Mammary epithelial cell (primary cell): ENCODE data around the gene VEZF1.

Source experiments
- CTCF ChIP-seq, 2 donors: IDR thresholded peaks in 1 of 2; conservative IDR thresholded peaks in 1 of 2; 2 replicates each; pipeline ENCODE4 v1.5.1; 2011 to 2012; ENCODE audit warnings: inconsistent platforms in 2 of 2, low read length in 2 of 2, mild to moderate bottlenecking in 2 of 2, control low read depth in 1 of 2, low read depth in 1 of 2; ENCODE audit not compliant: insufficient read depth in 1 of 2; ENCODE audit errors: extremely low read depth in 1 of 2
- EZH2 ChIP-seq: IDR thresholded peaks from 2 replicates; pipeline ENCODE4 v1.6.1; 2012; ENCODE audit warnings: low read length, inconsistent platforms, borderline replicate concordance

DNA sequence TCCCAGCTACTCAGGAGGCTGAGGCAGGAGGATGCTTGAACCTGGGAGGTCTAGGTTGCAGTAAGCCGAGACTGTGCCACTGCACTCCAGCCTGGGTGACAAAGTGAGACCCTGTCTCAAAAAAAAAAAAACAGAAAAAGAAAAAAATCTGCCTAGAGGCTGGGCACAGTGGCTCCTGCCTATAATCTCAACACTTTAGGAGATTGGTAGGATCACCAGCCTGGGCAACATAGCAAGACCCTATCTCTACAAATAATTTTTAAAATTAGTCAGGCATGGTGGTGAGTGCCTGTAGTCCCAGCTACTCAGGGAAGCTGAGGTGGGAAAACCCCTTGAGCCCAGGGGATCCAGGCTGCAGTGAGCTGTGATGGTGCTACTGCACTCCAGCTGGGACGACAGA, 50.6 kb downstream of the VEZF1 start:
- TF ChIP-seq CTCF (conservative IDR thresholded peaks at IDR 0.05 in 1 of 2, IDR thresholded peaks at IDR 0.05 in 1 of 2; ENCODE audit: extremely low read depth in 1 of 2, insufficient read depth in 1 of 2, low read depth in 1 of 2, low read length in 2 of 2), result no peak
- no peak for TF ChIP-seq EZH2
